B cell (primary cell): ENCODE data around the gene NPEPL1. TPM values are rescaled to one million over a fixed set of nuclear protein-coding genes. Genes with fewer than 3 reads are reported as not detected.

ENCODE experiments used
- ATAC-seq: fragments of 200-7000 bp; cut with Tn5 transposase; one replicate; pipeline ENCODE4 v1.10.0; 2021; ENCODE audit warnings: low read depth, mild to moderate bottlenecking, moderate number of reproducible peaks, moderate library complexity
- CTCF ChIA-PET: fragments of 350-600 bp; sonication (Branson Sonifier 250); formaldehyde crosslinking; loops from one replicate; lab custom pipeline; 2021; ENCODE audit warnings: antibody characterized with exemption, inconsistent platforms; lab: Charles Lee
- POLR2A ChIA-PET: fragments of 350-600 bp; sonication (Branson Sonifier 250); formaldehyde crosslinking; loops from one replicate; lab custom pipeline; 2021; ENCODE audit warnings: antibody characterized with exemption; lab: Charles Lee
- DNase-seq: peaks from one replicate; pipeline ENCODE4 v3.0.0; 2013
- H2AFZ ChIP-seq: 2 replicates; pipeline ENCODE4 v1.6.1; 2012; ENCODE audit warnings: mild to moderate bottlenecking, low read depth, low read length; ENCODE audit not compliant: insufficient read depth, poor library complexity, severe bottlenecking
- H3K27ac ChIP-seq, 2 donors: 1 replicate in 1 of 2; 2 replicates in 1 of 2; pipeline ENCODE4 v1.5.1; 2012 to 2013; ENCODE audit warnings: low read length in 2 of 2, mild to moderate bottlenecking in 2 of 2, moderate library complexity in 1 of 2
- H3K27me3 ChIP-seq, 4 experiments: fragments of 200-600 bp in 1 of 4; sonication (generic) in 1 of 4; replicated peaks in 1 of 4; 1 replicate in 2 of 4; 2 replicates in 2 of 4; pipeline versions ENCODE4 v1.6.1 to v1.7.0; 2013 to 2016; ENCODE audit warnings: low read length in 3 of 4, mild to moderate bottlenecking in 2 of 4, mixed read lengths in 1 of 4, moderate library complexity in 1 of 4; ENCODE audit not compliant: insufficient read depth in 4 of 4, control insufficient read depth in 3 of 4; ENCODE audit errors: control extremely low read depth in 1 of 4
- H3K36me3 ChIP-seq, 2 experiments: replicated peaks in 1 of 2; 1 replicate in 1 of 2; 2 replicates in 1 of 2; pipeline versions ENCODE4 v1.6.1 to v1.7.1; 2013; ENCODE audit warnings: low read length in 1 of 2; ENCODE audit not compliant: insufficient read depth in 2 of 2, control insufficient read depth in 1 of 2; ENCODE audit errors: control extremely low read depth in 1 of 2, extremely low read depth in 1 of 2
- H3K4me1 ChIP-seq, 2 donors: fragments of 200-600 bp in 1 of 2; sonication (generic) in 1 of 2; 1 replicate in 1 of 2; 2 replicates in 1 of 2; pipeline versions ENCODE4 v1.5.1 to v1.6.1; 2013 to 2017; ENCODE audit warnings: low read length in 2 of 2; ENCODE audit not compliant: control insufficient read depth in 2 of 2, insufficient read depth in 2 of 2
- H3K4me2 ChIP-seq: replicated peaks from 2 replicates; pipeline ENCODE3; 2012; ENCODE audit warnings: mild to moderate bottlenecking, low read depth, low read length; ENCODE audit not compliant: poor library complexity, severe bottlenecking
- H3K4me3 ChIP-seq, 5 experiments: fragments of 200-600 bp in 1 of 5; sonication (generic) in 1 of 5; 1 replicate in 3 of 5; 2 replicates in 2 of 5; pipeline versions ENCODE4 v1.5.1 to v1.7.0; 2011 to 2016; ENCODE audit warnings: low read length in 4 of 5, mild to moderate bottlenecking in 4 of 5, low read depth in 2 of 5, control low read depth in 1 of 5, moderate library complexity in 1 of 5; ENCODE audit not compliant: insufficient read depth in 1 of 5; ENCODE audit errors: control extremely low read depth in 1 of 5, extremely low read depth in 1 of 5
- H3K79me2 ChIP-seq: fragments of 200-600 bp; sonication (generic); one replicate; pipeline ENCODE4 v1.6.0; 2016; ENCODE audit warnings: low read length; ENCODE audit not compliant: control insufficient read depth, insufficient read depth
- H3K9ac ChIP-seq: fragments of 200-600 bp; sonication (generic); 2 replicates; pipeline ENCODE4 v1.6.1; 2017; ENCODE audit warnings: mild to moderate bottlenecking, low read length, moderate library complexity
- H3K9me3 ChIP-seq, 3 donors: one replicate each; pipeline versions ENCODE4 v1.6.1 to v1.7.1; 2013; ENCODE audit warnings: low read length in 2 of 3; ENCODE audit not compliant: control insufficient read depth in 2 of 3, insufficient read depth in 1 of 3; ENCODE audit errors: control extremely low read depth in 1 of 3
- H4K20me1 ChIP-seq: 2 replicates; pipeline ENCODE4 v1.6.0; 2012; ENCODE audit warnings: mild to moderate bottlenecking, low read length; ENCODE audit not compliant: insufficient read depth, control insufficient read depth, poor library complexity, severe bottlenecking
- H3K27ac Mint-ChIP-seq: one replicate; pipeline ENCODE4 v1.8.0; 2021; ENCODE audit warnings: mixed read lengths
- H3K27me3 Mint-ChIP-seq: one replicate; pipeline ENCODE4 v1.8.0; 2021; ENCODE audit warnings: mixed read lengths
- H3K4me1 Mint-ChIP-seq: one replicate; pipeline ENCODE4 v1.8.0; 2021; ENCODE audit warnings: mixed read lengths
- H3K4me3 Mint-ChIP-seq: one replicate; pipeline ENCODE4 v1.8.0; 2021; ENCODE audit warnings: mixed read lengths
- H3K9me3 Mint-ChIP-seq: one replicate; pipeline ENCODE4 v1.8.0; 2022; ENCODE audit warnings: mixed read lengths; ENCODE audit not compliant: insufficient read depth
- CTCF ChIP-seq: fragments of 200-600 bp; IDR thresholded peaks from one replicate; pipeline ENCODE4 v1.8.0; 2022; ENCODE audit warnings: antibody characterized with exemption, mild to moderate bottlenecking
- EZH2 ChIP-seq: IDR thresholded peaks from 2 replicates; pipeline ENCODE4 v1.6.1; 2012; ENCODE audit warnings: borderline replicate concordance, low read depth, mild to moderate bottlenecking, moderate library complexity, low read length; ENCODE audit not compliant: insufficient read depth, poor library complexity, severe bottlenecking
- WGBS: methylation state at CpG from one replicate; pipeline ENCODE4 v1.1.5; 2013; ENCODE audit warnings: missing lambda C conversion rate; ENCODE audit not compliant: insufficient coverage; 5-methylcytosine and 5-hydroxymethylcytosine counted together
- intact Hi-C: fragments of 100-400 bp; cut with micrococcal nuclease; formaldehyde crosslinking; loops from one replicate; pipeline ENCODE4 v1.10.0; 2022
- polyA plus RNA-seq: library from polyadenylated mRNA; depleted of rRNA; stranded (reverse); fragments of >200 nt; gene quantifications from 2 replicates; pipeline ENCODE4 v1.2.3, GENCODE V29; 2012
- total RNA-seq, 2 donors: library from RNA; stranded (reverse); fragments of 120-200 nt in 1 of 2; gene quantifications; 1 replicate in 1 of 2; 2 replicates in 1 of 2; pipeline versions ENCODE4 v1.2.3 to v1.2.4, GENCODE V29; 2013 to 2022

Gene NPEPL1
- total and polyA plus RNA-seq, 2 donors (not counting 1 experiment from before 2014, with no cell fraction given): 34.3 to 45.1 TPM

- POLR2A ChIA-PET: no interaction called here
- H3K4me1 ChIP-seq: no peaks in the 10 kb centered on the region
- no peaks in the 10 kb centered on the region for H3K36me3 ChIP-seq
- H3K27me3 Mint-ChIP-seq: peaks cover 32% of the 10 kb centered on the region
- H3K79me2 ChIP-seq: no peaks in the 10 kb centered on the region
- no peaks in the 10 kb centered on the region for H3K9me3 Mint-ChIP-seq
- H3K27ac Mint-ChIP-seq: no peak overlapping the region
- ATAC-seq (no peak), DNase-seq (no peak)
- H2AFZ ChIP-seq: no peak overlapping the region
- intact Hi-C loops: no loop called here
- no peak overlapping the region for H3K4me3 Mint-ChIP-seq
- WGBS: 96% methylated on average over 7 of the region's 10 CpGs
- H3K4me3 ChIP-seq: no peak overlapping the region
- CTCF ChIA-PET: no interaction called here
- H3K4me1 Mint-ChIP-seq: no peaks in the 10 kb centered on the region
- H3K9ac ChIP-seq: no peak overlapping the region
- H4K20me1 ChIP-seq: no peaks in the 10 kb centered on the region
- no peak overlapping the region for H3K27ac ChIP-seq
- H3K27me3 ChIP-seq: peaks cover 0 to 13% (median 2%) of the 10 kb centered on the region in 4 experiments
- H3K9me3 ChIP-seq: no peaks in the 10 kb centered on the region
- no peak overlapping the region for H3K4me2 ChIP-seq
- TF ChIP-seq EZH2 (no peak), CTCF (no peak)
These were observed 26.1 kb downstream of the NPEPL1 start for GRCh38 chr20:58718729-58719128.

GRCh38 chr20:58719258-58719657 is 26.7 kb downstream of the NPEPL1 start:
- Histone ChIP-seq H3K9ac (no peak overlapping the region), H3K9me3 (no peaks in the 10 kb centered on the region), H3K4me1 (no peaks in the 10 kb centered on the region), H2AFZ (no peak overlapping the region), H3K27me3 (peaks cover 0 to 13% (median 2%) of the 10 kb centered on the region in 4 experiments), H3K79me2 (no peaks in the 10 kb centered on the region), H3K36me3 (no peaks in the 10 kb centered on the region), H3K27ac (no peak overlapping the region), H3K4me3 (no peak overlapping the region), H4K20me1 (no peaks in the 10 kb centered on the region), H3K4me2 (no peak overlapping the region)
- Mint-ChIP-seq H3K4me1 (no peaks in the 10 kb centered on the region), H3K27me3 (peaks cover 34% of the 10 kb centered on the region), H3K4me3 (no peak overlapping the region), H3K27ac (no peak overlapping the region), H3K9me3 (no peaks in the 10 kb centered on the region)
- ATAC-seq: no peak
- DNase-seq: no peak
- ChIA-PET POLR2A (no interaction called here), CTCF (no interaction called here)
- intact Hi-C loops: no loop called here
- 92% methylated on average over 7 of the region's 7 CpGs for WGBS
- TF ChIP-seq CTCF: no peak
- no peak for TF ChIP-seq EZH2
